Small intestine (tissue), 7 donors: ENCODE measurements around the gene NKX6-2. TPM values are rescaled to one million over a fixed set of nuclear protein-coding genes. Genes with fewer than 3 reads are reported as not detected.
"Not testable (repeated sequence)": the region's sequence is repeated elsewhere in the genome, so short reads cannot be mapped to it uniquely, and the experiment has no call there.

Source experiments
- DNase-seq, 2 donors: peaks; one replicate each; pipeline versions ENCODE4 v3.0.0 to v3.0.0-alpha.2; 2013
- FAIRE-seq: peaks from 2 replicates; lab custom pipeline; 2012; peaks lifted over from hg19 to GRCh38; lab: Jason Lieb, UNC
- H3K27ac ChIP-seq, 3 donors: one replicate each; pipeline ENCODE4 v1.5.1; 2013; ENCODE audit warnings: low read length in 2 of 3, mild to moderate bottlenecking in 2 of 3, control low read depth in 1 of 3, inconsistent platforms in 1 of 3, low read depth in 1 of 3, moderate library complexity in 1 of 3
- H3K27me3 ChIP-seq, 3 donors: one replicate each; pipeline ENCODE4 v1.6.1; 2013; ENCODE audit warnings: low read length in 3 of 3, inconsistent platforms in 1 of 3; ENCODE audit not compliant: control insufficient read depth in 3 of 3, insufficient read depth in 3 of 3
- H3K36me3 ChIP-seq, 3 donors: one replicate each; pipeline ENCODE4 v1.6.1; 2013; ENCODE audit warnings: low read length in 3 of 3, inconsistent platforms in 1 of 3, low read depth in 1 of 3, mild to moderate bottlenecking in 1 of 3, moderate library complexity in 1 of 3; ENCODE audit not compliant: control insufficient read depth in 3 of 3, insufficient read depth in 2 of 3
- H3K4me1 ChIP-seq, 3 donors: one replicate each; pipeline ENCODE4 v1.6.1; 2013; ENCODE audit warnings: low read length in 2 of 3, inconsistent platforms in 1 of 3, low read depth in 1 of 3, mild to moderate bottlenecking in 1 of 3, moderate library complexity in 1 of 3; ENCODE audit not compliant: control insufficient read depth in 3 of 3, insufficient read depth in 2 of 3
- H3K4me3 ChIP-seq, 3 donors: one replicate each; pipeline ENCODE4 v1.5.1; 2013; ENCODE audit warnings: low read length in 3 of 3, control low read depth in 1 of 3, inconsistent platforms in 1 of 3, low read depth in 1 of 3, mild to moderate bottlenecking in 1 of 3, moderate library complexity in 1 of 3
- H3K9me3 ChIP-seq, 2 donors: one replicate each; pipeline ENCODE4 v1.6.1; 2013; ENCODE audit warnings: low read depth in 1 of 2, low read length in 1 of 2; ENCODE audit not compliant: control insufficient read depth in 2 of 2, insufficient read depth in 1 of 2
- WGBS, 3 donors: extraction: QIAGEN DNeasy Blood & Tissue Kit; methylation state at CpG; one replicate each; pipeline ENCODE4 v1.1.7; 2013; 5-methylcytosine and 5-hydroxymethylcytosine counted together
- polyA plus RNA-seq, 4 donors: library from polyadenylated mRNA; stranded (reverse) in 3 of 4; unstranded in 1 of 4; fragments of 200-250 nt in 3 of 4; fragments of 120-200 nt in 1 of 4; gene quantifications; one replicate each; pipeline versions ENCODE4 v1.2.1 to v1.2.3, GENCODE V29; 2013
- donor health status: healthy with polysubstance abuse.
- donor health status: control.
- donor health status: control.
- donor health status: Bipolar disorder and iron deficiency.
- donor health status: healthy.

The NKX6-2 gene
- polyA plus RNA-seq, 4 donors = 0.03 to 0.07 TPM; not detected in 2

DNA sequence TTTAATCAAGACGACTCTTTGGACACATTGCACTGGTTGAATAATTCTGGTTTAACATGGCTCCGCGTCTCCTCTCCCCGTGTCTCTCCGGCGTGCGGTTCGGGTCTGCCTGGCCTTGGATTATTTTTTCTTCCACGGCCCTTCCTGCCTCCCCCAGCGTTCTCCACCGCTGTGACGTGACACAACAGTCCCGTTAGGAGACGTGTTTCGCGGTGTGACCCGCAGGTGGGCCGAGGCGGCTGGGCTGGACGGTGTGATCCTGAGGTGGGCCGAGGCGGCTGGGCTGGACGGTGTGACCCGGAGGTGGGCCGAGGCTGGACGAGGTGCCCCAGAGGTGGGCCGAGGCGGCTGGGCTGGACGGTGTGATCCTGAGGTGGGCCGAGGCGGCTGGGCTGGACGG lies 12.0 kb upstream of the NKX6-2 start:
- H3K27me3 ChIP-seq, DNase-seq, H3K4me3 ChIP-seq, H3K36me3 ChIP-seq, H3K9me3 ChIP-seq, H3K4me1 ChIP-seq, FAIRE-seq, H3K27ac ChIP-seq: not testable (repeated sequence)
- WGBS, 3 donors = 89 to 91% (median 91%) methylated on average over 21 to 32 of the region's 32 CpGs

DNA sequence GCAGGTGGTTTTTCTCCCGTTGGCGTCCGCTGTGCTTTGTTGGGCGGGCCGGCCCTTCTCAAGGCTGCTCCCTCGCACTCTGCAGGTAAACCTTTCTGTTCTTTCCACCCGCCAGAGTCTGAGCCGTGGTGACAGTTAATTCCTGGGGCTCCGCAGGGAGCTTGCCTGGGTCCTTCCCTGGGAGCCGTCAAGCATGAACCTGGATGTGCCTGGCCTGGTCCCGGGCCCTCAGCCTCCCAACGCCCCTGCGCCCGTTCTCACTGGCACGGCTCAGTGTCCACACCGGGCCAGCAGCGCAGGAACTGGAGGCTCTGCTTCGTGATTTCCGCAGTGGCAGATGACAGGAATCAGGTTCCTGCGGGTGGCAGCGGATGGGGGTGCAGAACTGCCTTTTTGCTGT lies 10.9 kb upstream of the NKX6-2 start:
- H3K27me3 ChIP-seq = peaks cover 0 to 2% (median 1%) of the 10 kb centered on the region in 3 donors
- H3K9me3 ChIP-seq = peaks cover 0 to 2% of the 10 kb centered on the region in 2 donors
- H3K36me3 ChIP-seq = no peaks in the 10 kb centered on the region
- FAIRE-seq = no peak
- H3K4me3 ChIP-seq = no peak overlapping the region
- DNase-seq = no peak
- H3K27ac ChIP-seq = no peak overlapping the region
- WGBS, 3 donors = 74 to 83% (median 80%) methylated on average over 20 to 21 of the region's 21 CpGs
- H3K4me1 ChIP-seq = no peaks in the 10 kb centered on the region

DNA sequence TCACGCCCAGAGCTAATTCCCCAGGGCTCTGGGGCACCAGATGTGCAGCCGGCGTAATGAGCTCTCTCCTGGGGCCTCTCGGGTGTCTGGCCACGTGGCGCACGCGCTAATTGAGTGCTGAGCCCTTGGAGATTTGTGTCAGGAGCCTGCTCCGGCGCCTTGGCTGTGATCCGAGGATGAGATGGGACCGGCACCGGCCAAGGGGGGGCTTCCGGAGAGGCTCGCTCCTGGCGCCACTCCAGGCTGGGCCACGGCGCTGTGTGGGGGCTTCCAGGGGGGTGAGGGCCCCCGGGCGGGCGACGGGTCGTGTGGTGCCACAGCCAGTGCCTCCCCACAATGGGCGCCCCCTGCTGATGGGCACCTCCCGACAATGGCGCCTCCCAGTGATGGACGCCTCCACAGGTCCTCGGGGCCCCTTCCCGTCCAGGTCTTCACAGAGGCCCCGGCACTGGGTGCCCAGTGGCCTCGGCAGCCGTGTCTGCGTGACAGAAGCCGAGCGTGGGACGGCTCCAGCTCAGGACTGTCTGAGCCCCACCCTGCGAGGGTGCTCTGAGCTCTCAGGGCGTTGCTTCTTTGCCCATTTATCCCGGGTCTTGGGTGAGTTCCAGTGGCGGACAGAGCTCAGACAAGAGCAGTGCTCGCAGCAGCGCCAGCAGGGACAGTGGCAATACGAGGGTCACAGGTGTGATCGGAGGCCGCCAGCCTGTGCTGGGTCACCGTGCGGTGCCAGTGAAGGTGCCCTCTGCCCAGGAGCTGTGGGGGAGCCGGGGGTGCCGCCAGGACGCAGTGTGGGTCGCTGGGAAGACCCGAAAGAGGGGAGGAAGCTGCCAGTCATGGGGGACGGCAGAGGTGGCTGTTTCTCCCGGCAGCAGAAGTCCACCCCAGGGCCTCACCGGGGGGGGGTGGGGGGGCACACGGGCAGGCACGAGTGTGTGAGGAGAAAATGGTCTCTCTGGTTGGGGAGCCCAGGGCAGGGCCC lies 8.2 kb upstream of the NKX6-2 start:
- WGBS, 3 donors = 56 to 67% (median 57%) methylated on average over 48 to 57 of the region's 57 CpGs
- no peak overlapping the region for H3K27ac ChIP-seq
- FAIRE-seq (no peak), DNase-seq (no peak)
- peaks cover 3 to 23% (median 7%) of the 10 kb centered on the region in 3 donors for H3K27me3 ChIP-seq
- no peaks in the 10 kb centered on the region for H3K9me3 ChIP-seq
- H3K4me1 ChIP-seq = no peaks in the 10 kb centered on the region
- no peaks in the 10 kb centered on the region for H3K36me3 ChIP-seq
- no peak overlapping the region for H3K4me3 ChIP-seq

- FAIRE-seq = no peak
- Histone ChIP-seq H3K27me3 (peaks cover 10 to 32% (median 13%) of the 10 kb centered on the region in 3 donors), H3K9me3 (no peaks in the 10 kb centered on the region), H3K27ac (no peak overlapping the region), H3K4me1 (no peaks in the 10 kb centered on the region), H3K4me3 (no peak overlapping the region), H3K36me3 (no peaks in the 10 kb centered on the region)
- no peak for DNase-seq
- WGBS, 3 donors = 63 to 83% (median 68%) methylated on average over 8 to 9 of the region's 9 CpGs
Measured at GRCh38 chr10:132793213-132793612, 7.3 kb upstream of the NKX6-2 start.

GRCh38 chr10:132792796-132793195 lies 6.8 kb upstream of the NKX6-2 start:
- H3K27me3 ChIP-seq = peaks cover 12 to 36% (median 17%) of the 10 kb centered on the region in 3 donors
- no peak overlapping the region for H3K4me3 ChIP-seq
- DNase-seq (no peak), FAIRE-seq (no peak)
- H3K4me1 ChIP-seq = no peaks in the 10 kb centered on the region
- no peaks in the 10 kb centered on the region for H3K9me3 ChIP-seq
- WGBS, 3 donors = 73 to 88% (median 77%) methylated on average over 14 to 17 of the region's 17 CpGs
- H3K27ac ChIP-seq = no peak overlapping the region
- H3K36me3 ChIP-seq = no peaks in the 10 kb centered on the region

DNA sequence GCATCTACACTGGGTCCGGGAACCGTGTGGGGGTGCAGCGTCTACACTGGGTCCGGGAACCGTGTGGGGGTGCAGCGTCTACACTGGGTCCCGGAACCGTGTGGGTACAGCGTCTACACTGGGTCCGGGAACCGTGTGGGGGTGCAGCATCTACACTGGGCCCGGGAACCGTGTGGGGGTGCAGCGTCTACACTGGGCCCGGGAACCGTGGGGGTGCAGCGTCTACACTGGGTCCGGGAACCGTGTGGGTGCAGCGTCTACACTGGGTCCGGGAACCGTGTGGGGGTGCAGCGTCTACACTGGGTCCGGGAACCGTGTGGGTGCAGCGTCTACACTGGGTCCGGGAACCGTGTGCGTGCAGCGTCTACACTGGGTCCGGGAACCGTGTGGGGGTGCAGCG lies 6.2 kb upstream of the NKX6-2 start:
- H3K27ac ChIP-seq, FAIRE-seq, DNase-seq, H3K4me3 ChIP-seq, H3K36me3 ChIP-seq, H3K9me3 ChIP-seq, H3K4me1 ChIP-seq: not testable (repeated sequence)
- WGBS, 3 donors = 94 to 96% (median 94%) methylated on average over 29 to 33 of the region's 33 CpGs
- H3K27me3 ChIP-seq = peaks cover 12 to 39% (median 24%) of the 10 kb centered on the region in 3 donors

GRCh38 chr10:132790934-132791829 lies 5.2 kb upstream of the NKX6-2 start:
- Histone ChIP-seq H3K36me3 (no peaks in the 10 kb centered on the region), H3K4me1 (no peaks in the 10 kb centered on the region), H3K4me3 (no peak overlapping the region), H3K9me3 (no peaks in the 10 kb centered on the region), H3K27me3 (peaks cover 18 to 46% (median 31%) of the 10 kb centered on the region in 3 donors), H3K27ac (no peak overlapping the region)
- DNase-seq = no peak
- FAIRE-seq = no peak
- WGBS, 3 donors = 45 to 58% (median 54%) methylated on average over 30 to 31 of the region's 31 CpGs

GRCh38 chr10:132790470-132790869 lies 4.5 kb upstream of the NKX6-2 start:
- no peaks in the 10 kb centered on the region for H3K36me3 ChIP-seq
- 28 to 51% (median 44%) methylated on average over 7 of the region's 7 CpGs for WGBS, 3 donors
- DNase-seq (no peak), FAIRE-seq (no peak)
- no peaks in the 10 kb centered on the region for H3K4me1 ChIP-seq
- no peaks in the 10 kb centered on the region for H3K9me3 ChIP-seq
- H3K27me3 ChIP-seq = peaks cover 19 to 47% (median 31%) of the 10 kb centered on the region in 3 donors
- no peak overlapping the region for H3K27ac ChIP-seq
- H3K4me3 ChIP-seq = no peak overlapping the region
